HG02759 (cell line): ENCODE measurements around the gene ICE1.
A peak's percentile ranks its signal among the peaks of the same experiment; 100 is the strongest.
"Not testable (repeated sequence)": the region's sequence is repeated elsewhere in the genome, so short reads cannot be mapped to it uniquely, and the experiment has no call there.

Experiments used
- ATAC-seq: cut with Tn5 transposase; IDR thresholded peaks from one replicate; pipeline ENCODE4 v1.9.1; 2021; ENCODE audit warnings: mild to moderate bottlenecking, moderate library complexity; ENCODE audit not compliant: unreplicated experiment

The ICE1 gene

GRCh38 chr5:5432020-5432707 lies 9.7 kb downstream of the ICE1 start:
- no peak for ATAC-seq

GRCh38 chr5:5436203-5436760 lies 13.8 kb downstream of the ICE1 start:
- no peak for ATAC-seq

GRCh38 chr5:5437227-5438172 lies 15.0 kb downstream of the ICE1 start:
- ATAC-seq, result no peak

- ATAC-seq, result no peak
Observed at GRCh38 chr5:5451863-5452262, 29.4 kb downstream of the ICE1 start.

- no peak for ATAC-seq
Observed at GRCh38 chr5:5453131-5453530, 30.7 kb downstream of the ICE1 start.

- no peak for ATAC-seq
Observed at GRCh38 chr5:5454391-5454790, 31.9 kb downstream of the ICE1 start.

GRCh38 chr5:5456858-5457257 lies 34.4 kb downstream of the ICE1 start:
- ATAC-seq, result no peak

- ATAC-seq, result no peak
Observed at GRCh38 chr5:5460311-5460710, 37.8 kb downstream of the ICE1 start.

GRCh38 chr5:5461012-5461411 lies 38.5 kb downstream of the ICE1 start:
- no peak for ATAC-seq

- no peak for ATAC-seq
Observed at GRCh38 chr5:5464036-5464715, 41.7 kb downstream of the ICE1 start.

- ATAC-seq, result no peak
Observed at GRCh38 chr5:5466227-5466626, 43.8 kb downstream of the ICE1 start.

GRCh38 chr5:5467737-5468136 lies 45.3 kb downstream of the ICE1 start:
- ATAC-seq, result no peak

- no peak for ATAC-seq
Observed at GRCh38 chr5:5470933-5471332, 48.5 kb downstream of the ICE1 start.

- no peak for ATAC-seq
Observed at GRCh38 chr5:5473226-5473625, 50.7 kb downstream of the ICE1 start.

- ATAC-seq, result no peak
Observed at GRCh38 chr5:5474961-5475360, 52.5 kb downstream of the ICE1 start.

GRCh38 chr5:5475975-5476374 lies 53.5 kb downstream of the ICE1 start:
- ATAC-seq, result no peak

GRCh38 chr5:5479578-5479977 lies 57.1 kb downstream of the ICE1 start:
- ATAC-seq, result not testable (repeated sequence)

GRCh38 chr5:5480481-5481111 lies 58.1 kb downstream of the ICE1 start:
- ATAC-seq, result peak; percentile 64

GRCh38 chr5:5481206-5481605 lies 58.7 kb downstream of the ICE1 start:
- ATAC-seq, result peak; percentile 58

GRCh38 chr5:5481633-5482032 lies 59.2 kb downstream of the ICE1 start:
- ATAC-seq, result no peak

GRCh38 chr5:5483350-5483749 lies 60.9 kb downstream of the ICE1 start:
- ATAC-seq, result no peak
